K562 (cell line): Measurements from ENCODE around the gene DLK2. TPM values are rescaled to one million over a fixed set of nuclear protein-coding genes. Genes with fewer than 3 reads are reported as not detected.

Experiments used
- GABPA ChIP-seq: fragments of 200-800 bp; sonication (Bioruptor generic); conservative IDR thresholded peaks from 2 replicates; pipeline ENCODE4 v1.6.1; 2016; ENCODE audit warnings: low read depth, missing genetic modification characterization, missing compliant biosample characterization
- RFX1 ChIP-seq: fragments of 450-650 bp; IDR thresholded peaks from 2 replicates; pipeline ENCODE4 v1.6.1; 2016; ENCODE audit warnings: mild to moderate bottlenecking, moderate library complexity
- RFX5 ChIP-seq: IDR thresholded peaks from 2 replicates; pipeline ENCODE4 v1.6.1; 2011; ENCODE audit warnings: low read depth, mild to moderate bottlenecking, improper control_type of control experiment, low read length
- SETDB1 ChIP-seq: IDR thresholded peaks from one replicate; pipeline ENCODE4 v1.6.1; 2012; ENCODE audit warnings: low read length, control low read depth, inconsistent platforms
- XRCC3 ChIP-seq: fragments of 450-650 bp; IDR thresholded peaks from 2 replicates; pipeline ENCODE4 v1.6.1; 2017; ENCODE audit warnings: mild to moderate bottlenecking, moderate library complexity
- polyA plus RNA-seq, 8 experiments: library from polyadenylated mRNA; depleted of rRNA in 4 of 8; stranded (reverse) in 5 of 8; unstranded in 3 of 8; fragments of >200 nt; fragmentation: Nextera tagmentation in 2 of 8; fragmentation: Illumina TruSeq in 1 of 8; extraction: Ambion mirVana in 2 of 8; extraction: Trizol in 1 of 8; gene quantifications; 2 replicates each; pipeline versions ENCODE4 v1.2.1 to v1.2.3, GENCODE V29; 2011 to 2014; ENCODE audit warnings: inconsistent platforms in 1 of 8, missing spikeins in 1 of 8
- total RNA-seq, 7 experiments: library from RNA; depleted of rRNA in 6 of 7; stranded (reverse); fragments of >200 nt in 6 of 7; fragmentation: Illumina TruSeq in 2 of 7; extraction: Trizol in 2 of 7; gene quantifications; 2 replicates each; pipeline versions ENCODE4 v1.2.1 to v1.2.3, GENCODE V29; 2011 to 2021; ENCODE audit warnings: low replicate concordance in 1 of 7
- TF ChIP-seq, protein P1 (sequence below): fragments of 250-450 bp; sonication (Bioruptor Pico); IDR thresholded peaks from 2 replicates; pipeline ENCODE4 v1.4.0; 2020
- TF ChIP-seq, protein P2 (sequence below): fragments of 250-450 bp; sonication (Bioruptor Pico); IDR thresholded peaks from 2 replicates; pipeline ENCODE4 v1.8.0; 2022; ENCODE audit warnings: inconsistent platforms, mild to moderate bottlenecking, moderate library complexity, borderline replicate concordance
- TF ChIP-seq, protein P3 (sequence below): fragments of 200-600 bp; sonication (generic); IDR thresholded peaks from one replicate; pipeline ENCODE4 v1.6.1; 2012; ENCODE audit warnings: mild to moderate bottlenecking, low read depth, low read length, inconsistent platforms

The DLK2 gene
- total and polyA plus RNA-seq, 9 of the 15 experiments (the other 6 are each of a cell fraction or from before 2014, with no cell fraction given): 0.11 to 0.53 (median 0.29) TPM; not detected in 3

DNA sequence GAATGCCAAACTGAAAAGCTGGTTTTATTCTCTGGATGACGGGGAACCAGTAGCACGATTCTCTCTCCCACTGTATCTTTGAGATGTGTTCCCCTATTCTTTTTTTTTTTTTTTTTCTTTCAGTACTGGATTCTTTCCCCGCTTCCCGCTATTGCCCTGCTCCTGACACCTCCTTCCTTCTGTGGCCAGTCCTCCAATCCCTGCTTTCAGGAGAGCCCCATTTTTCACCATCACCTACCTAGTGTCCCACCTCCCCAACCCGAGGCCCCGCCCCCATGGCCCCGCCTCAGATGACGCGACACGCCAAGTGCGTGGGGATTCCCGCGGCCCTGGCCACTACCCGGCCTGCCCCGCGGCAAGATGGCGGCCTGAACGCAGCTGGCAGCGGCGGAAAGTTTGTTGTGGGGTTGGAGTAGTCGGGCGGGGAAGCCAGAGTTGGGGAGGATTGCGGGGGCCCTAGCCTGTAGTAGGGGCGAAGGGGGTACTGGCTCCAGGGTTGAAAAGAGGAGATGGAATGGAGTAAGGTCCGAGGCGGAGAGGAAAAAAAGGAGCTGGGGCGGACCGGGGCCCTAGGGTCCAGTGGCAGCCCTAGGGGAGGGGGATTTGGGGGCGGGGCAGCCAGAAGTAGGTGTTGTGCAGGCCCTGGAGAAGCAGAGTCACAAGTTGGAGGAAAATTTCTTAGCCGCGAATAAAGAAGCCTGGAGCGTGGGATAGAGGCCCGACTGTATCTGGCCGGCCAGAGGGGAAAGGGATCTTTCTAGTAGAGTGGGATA lies 22.1 kb upstream of the DLK2 start, which contains the start of gene TJAP1 (continued):
- TF ChIP-seq RFX5: no peak
- no peak for TF ChIP-seq XRCC3
- TF ChIP-seq, protein P1, sequence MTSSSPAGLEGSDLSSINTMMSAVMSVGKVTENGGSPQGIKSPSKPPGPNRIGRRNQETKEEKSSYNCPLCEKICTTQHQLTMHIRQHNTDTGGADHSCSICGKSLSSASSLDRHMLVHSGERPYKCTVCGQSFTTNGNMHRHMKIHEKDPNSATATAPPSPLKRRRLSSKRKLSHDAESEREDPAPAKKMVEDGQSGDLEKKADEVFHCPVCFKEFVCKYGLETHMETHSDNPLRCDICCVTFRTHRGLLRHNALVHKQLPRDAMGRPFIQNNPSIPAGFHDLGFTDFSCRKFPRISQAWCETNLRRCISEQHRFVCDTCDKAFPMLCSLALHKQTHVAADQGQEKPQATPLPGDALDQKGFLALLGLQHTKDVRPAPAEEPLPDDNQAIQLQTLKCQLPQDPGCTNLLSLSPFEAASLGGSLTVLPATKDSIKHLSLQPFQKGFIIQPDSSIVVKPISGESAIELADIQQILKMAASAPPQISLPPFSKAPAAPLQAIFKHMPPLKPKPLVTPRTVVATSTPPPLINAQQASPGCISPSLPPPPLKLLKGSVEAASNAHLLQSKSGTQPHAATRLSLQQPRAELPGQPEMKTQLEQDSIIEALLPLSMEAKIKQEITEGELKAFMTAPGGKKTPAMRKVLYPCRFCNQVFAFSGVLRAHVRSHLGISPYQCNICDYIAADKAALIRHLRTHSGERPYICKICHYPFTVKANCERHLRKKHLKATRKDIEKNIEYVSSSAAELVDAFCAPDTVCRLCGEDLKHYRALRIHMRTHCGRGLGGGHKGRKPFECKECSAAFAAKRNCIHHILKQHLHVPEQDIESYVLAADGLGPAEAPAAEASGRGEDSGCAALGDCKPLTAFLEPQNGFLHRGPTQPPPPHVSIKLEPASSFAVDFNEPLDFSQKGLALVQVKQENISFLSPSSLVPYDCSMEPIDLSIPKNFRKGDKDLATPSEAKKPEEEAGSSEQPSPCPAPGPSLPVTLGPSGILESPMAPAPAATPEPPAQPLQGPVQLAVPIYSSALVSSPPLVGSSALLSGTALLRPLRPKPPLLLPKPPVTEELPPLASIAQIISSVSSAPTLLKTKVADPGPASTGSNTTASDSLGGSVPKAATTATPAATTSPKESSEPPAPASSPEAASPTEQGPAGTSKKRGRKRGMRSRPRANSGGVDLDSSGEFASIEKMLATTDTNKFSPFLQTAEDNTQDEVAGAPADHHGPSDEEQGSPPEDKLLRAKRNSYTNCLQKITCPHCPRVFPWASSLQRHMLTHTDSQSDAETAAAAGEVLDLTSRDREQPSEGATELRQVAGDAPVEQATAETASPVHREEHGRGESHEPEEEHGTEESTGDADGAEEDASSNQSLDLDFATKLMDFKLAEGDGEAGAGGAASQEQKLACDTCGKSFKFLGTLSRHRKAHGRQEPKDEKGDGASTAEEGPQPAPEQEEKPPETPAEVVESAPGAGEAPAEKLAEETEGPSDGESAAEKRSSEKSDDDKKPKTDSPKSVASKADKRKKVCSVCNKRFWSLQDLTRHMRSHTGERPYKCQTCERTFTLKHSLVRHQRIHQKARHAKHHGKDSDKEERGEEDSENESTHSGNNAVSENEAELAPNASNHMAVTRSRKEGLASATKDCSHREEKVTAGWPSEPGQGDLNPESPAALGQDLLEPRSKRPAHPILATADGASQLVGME (CRISPR knock-in tag): no peak
- TF ChIP-seq SETDB1: no peak
- no peak for TF ChIP-seq RFX1
- TF ChIP-seq, protein P2, sequence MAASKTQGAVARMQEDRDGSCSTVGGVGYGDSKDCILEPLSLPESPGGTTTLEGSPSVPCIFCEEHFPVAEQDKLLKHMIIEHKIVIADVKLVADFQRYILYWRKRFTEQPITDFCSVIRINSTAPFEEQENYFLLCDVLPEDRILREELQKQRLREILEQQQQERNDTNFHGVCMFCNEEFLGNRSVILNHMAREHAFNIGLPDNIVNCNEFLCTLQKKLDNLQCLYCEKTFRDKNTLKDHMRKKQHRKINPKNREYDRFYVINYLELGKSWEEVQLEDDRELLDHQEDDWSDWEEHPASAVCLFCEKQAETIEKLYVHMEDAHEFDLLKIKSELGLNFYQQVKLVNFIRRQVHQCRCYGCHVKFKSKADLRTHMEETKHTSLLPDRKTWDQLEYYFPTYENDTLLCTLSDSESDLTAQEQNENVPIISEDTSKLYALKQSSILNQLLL (CRISPR knock-in tag): no peak
- no peak for TF ChIP-seq GABPA (tag)
- TF ChIP-seq, protein P3, sequence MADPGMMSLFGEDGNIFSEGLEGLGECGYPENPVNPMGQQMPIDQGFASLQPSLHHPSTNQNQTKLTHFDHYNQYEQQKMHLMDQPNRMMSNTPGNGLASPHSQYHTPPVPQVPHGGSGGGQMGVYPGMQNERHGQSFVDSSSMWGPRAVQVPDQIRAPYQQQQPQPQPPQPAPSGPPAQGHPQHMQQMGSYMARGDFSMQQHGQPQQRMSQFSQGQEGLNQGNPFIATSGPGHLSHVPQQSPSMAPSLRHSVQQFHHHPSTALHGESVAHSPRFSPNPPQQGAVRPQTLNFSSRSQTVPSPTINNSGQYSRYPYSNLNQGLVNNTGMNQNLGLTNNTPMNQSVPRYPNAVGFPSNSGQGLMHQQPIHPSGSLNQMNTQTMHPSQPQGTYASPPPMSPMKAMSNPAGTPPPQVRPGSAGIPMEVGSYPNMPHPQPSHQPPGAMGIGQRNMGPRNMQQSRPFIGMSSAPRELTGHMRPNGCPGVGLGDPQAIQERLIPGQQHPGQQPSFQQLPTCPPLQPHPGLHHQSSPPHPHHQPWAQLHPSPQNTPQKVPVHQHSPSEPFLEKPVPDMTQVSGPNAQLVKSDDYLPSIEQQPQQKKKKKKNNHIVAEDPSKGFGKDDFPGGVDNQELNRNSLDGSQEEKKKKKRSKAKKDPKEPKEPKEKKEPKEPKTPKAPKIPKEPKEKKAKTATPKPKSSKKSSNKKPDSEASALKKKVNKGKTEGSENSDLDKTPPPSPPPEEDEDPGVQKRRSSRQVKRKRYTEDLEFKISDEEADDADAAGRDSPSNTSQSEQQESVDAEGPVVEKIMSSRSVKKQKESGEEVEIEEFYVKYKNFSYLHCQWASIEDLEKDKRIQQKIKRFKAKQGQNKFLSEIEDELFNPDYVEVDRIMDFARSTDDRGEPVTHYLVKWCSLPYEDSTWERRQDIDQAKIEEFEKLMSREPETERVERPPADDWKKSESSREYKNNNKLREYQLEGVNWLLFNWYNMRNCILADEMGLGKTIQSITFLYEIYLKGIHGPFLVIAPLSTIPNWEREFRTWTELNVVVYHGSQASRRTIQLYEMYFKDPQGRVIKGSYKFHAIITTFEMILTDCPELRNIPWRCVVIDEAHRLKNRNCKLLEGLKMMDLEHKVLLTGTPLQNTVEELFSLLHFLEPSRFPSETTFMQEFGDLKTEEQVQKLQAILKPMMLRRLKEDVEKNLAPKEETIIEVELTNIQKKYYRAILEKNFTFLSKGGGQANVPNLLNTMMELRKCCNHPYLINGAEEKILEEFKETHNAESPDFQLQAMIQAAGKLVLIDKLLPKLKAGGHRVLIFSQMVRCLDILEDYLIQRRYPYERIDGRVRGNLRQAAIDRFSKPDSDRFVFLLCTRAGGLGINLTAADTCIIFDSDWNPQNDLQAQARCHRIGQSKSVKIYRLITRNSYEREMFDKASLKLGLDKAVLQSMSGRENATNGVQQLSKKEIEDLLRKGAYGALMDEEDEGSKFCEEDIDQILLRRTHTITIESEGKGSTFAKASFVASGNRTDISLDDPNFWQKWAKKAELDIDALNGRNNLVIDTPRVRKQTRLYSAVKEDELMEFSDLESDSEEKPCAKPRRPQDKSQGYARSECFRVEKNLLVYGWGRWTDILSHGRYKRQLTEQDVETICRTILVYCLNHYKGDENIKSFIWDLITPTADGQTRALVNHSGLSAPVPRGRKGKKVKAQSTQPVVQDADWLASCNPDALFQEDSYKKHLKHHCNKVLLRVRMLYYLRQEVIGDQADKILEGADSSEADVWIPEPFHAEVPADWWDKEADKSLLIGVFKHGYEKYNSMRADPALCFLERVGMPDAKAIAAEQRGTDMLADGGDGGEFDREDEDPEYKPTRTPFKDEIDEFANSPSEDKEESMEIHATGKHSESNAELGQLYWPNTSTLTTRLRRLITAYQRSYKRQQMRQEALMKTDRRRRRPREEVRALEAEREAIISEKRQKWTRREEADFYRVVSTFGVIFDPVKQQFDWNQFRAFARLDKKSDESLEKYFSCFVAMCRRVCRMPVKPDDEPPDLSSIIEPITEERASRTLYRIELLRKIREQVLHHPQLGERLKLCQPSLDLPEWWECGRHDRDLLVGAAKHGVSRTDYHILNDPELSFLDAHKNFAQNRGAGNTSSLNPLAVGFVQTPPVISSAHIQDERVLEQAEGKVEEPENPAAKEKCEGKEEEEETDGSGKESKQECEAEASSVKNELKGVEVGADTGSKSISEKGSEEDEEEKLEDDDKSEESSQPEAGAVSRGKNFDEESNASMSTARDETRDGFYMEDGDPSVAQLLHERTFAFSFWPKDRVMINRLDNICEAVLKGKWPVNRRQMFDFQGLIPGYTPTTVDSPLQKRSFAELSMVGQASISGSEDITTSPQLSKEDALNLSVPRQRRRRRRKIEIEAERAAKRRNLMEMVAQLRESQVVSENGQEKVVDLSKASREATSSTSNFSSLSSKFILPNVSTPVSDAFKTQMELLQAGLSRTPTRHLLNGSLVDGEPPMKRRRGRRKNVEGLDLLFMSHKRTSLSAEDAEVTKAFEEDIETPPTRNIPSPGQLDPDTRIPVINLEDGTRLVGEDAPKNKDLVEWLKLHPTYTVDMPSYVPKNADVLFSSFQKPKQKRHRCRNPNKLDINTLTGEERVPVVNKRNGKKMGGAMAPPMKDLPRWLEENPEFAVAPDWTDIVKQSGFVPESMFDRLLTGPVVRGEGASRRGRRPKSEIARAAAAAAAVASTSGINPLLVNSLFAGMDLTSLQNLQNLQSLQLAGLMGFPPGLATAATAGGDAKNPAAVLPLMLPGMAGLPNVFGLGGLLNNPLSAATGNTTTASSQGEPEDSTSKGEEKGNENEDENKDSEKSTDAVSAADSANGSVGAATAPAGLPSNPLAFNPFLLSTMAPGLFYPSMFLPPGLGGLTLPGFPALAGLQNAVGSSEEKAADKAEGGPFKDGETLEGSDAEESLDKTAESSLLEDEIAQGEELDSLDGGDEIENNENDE: no peak
